Pancreas (tissue), 10 donors: ENCODE results near the gene PTGIS. TPM values are rescaled to one million over a fixed set of nuclear protein-coding genes. Genes with fewer than 3 reads are reported as not detected.

Source experiments
- ATAC-seq, 4 donors: fragments of 200-7000 bp; cut with Tn5 transposase; one replicate each; pipeline versions ENCODE4 v1.8.0 to v1.9.1; 2020; ENCODE audit warnings: mild to moderate bottlenecking in 4 of 4, moderate library complexity in 4 of 4
- DNase-seq, 6 donors: peaks; one replicate each; pipeline ENCODE4 v3.0.0-alpha.2; 2020
- FAIRE-seq: peaks from 2 replicates; lab custom pipeline; 2012; peaks lifted over from hg19 to GRCh38; lab: Jason Lieb, UNC
- H3K27ac ChIP-seq, 4 donors: fragments of 200-600 bp; sonication (generic); 1 replicate in 3 of 4; 2 replicates in 1 of 4; pipeline versions ENCODE4 v1.5.0 to v1.8.0; 2020
- H3K27me3 ChIP-seq, 4 donors: fragments of 200-600 bp; one replicate each; pipeline ENCODE4 v1.8.0; 2021
- H3K36me3 ChIP-seq, 3 donors: fragments of 200-600 bp; sonication (generic) in 1 of 3; one replicate each; pipeline versions ENCODE4 v1.5.0 to v1.8.0; 2020 to 2021
- H3K4me1 ChIP-seq, 3 donors: fragments of 200-600 bp; one replicate each; pipeline ENCODE4 v1.8.0; 2021
- H3K4me3 ChIP-seq, 4 donors: fragments of 200-600 bp; sonication (generic) in 2 of 4; one replicate each; pipeline versions ENCODE4 v1.5.0 to v1.8.0; 2020 to 2021
- H3K9me3 ChIP-seq, 4 donors: fragments of 200-600 bp; one replicate each; pipeline ENCODE4 v1.8.0; 2021
- WGBS, 2 donors: extraction: QIAGEN DNeasy Blood & Tissue Kit; methylation state at CpG; one replicate each; pipeline ENCODE4 v1.1.7; 2013; 5-methylcytosine and 5-hydroxymethylcytosine counted together
- intact Hi-C, 3 donors: fragments of 100-400 bp; cut with DNase I; formaldehyde crosslinking; loops; one replicate each; pipeline versions ENCODE4 v1.11.1 to v1.14.2; 2022
- polyA plus RNA-seq, 2 donors: library from polyadenylated mRNA; stranded (reverse); fragments of 200-250 nt; gene quantifications; one replicate each; pipeline ENCODE4 v1.2.3, GENCODE V29; 2013
- total RNA-seq, 6 donors: library from RNA; stranded (reverse); fragmentation: NEBNext Ultra II Directional in 4 of 6; extraction: Animal tissue kit (Norgen Biotek cat#: 25700) in 4 of 6; gene quantifications; one replicate each; pipeline versions ENCODE4 v1.2.1 to v1.2.4, GENCODE V29; 2021 to 2023
- TF ChIP-seq, protein P1 (sequence below), 4 donors: fragments of 200-600 bp; sonication (generic) in 3 of 4; IDR thresholded peaks; one replicate each; pipeline versions ENCODE4 v1.5.0 to v1.8.0; 2021; ENCODE audit warnings: antibody characterized with exemption in 4 of 4
- donor health status: healthy with polysubstance abuse.
- donor health status: DM: no; HTN: no; CAD: no; lungs with moderate emphysema.
- donor health status: DM: no; HTN: no; CAD: no.
- donor health status: control.
- donor health status: control.
- donor health status: Bipolar disorder and iron deficiency.
- donor health status: DM: yes; HTN: yes; CAD: no.
- donor health status: DM: no; HTN: no; CAD: no.
- donor health status: DM: no; HTN: no; CAD: no.
- donor health status: DM: yes; HTN: yes; CAD: no.

Gene PTGIS
- total and polyA plus RNA-seq, 8 donors, result 1.2 to 16.2 (median 2.9) TPM

DNA sequence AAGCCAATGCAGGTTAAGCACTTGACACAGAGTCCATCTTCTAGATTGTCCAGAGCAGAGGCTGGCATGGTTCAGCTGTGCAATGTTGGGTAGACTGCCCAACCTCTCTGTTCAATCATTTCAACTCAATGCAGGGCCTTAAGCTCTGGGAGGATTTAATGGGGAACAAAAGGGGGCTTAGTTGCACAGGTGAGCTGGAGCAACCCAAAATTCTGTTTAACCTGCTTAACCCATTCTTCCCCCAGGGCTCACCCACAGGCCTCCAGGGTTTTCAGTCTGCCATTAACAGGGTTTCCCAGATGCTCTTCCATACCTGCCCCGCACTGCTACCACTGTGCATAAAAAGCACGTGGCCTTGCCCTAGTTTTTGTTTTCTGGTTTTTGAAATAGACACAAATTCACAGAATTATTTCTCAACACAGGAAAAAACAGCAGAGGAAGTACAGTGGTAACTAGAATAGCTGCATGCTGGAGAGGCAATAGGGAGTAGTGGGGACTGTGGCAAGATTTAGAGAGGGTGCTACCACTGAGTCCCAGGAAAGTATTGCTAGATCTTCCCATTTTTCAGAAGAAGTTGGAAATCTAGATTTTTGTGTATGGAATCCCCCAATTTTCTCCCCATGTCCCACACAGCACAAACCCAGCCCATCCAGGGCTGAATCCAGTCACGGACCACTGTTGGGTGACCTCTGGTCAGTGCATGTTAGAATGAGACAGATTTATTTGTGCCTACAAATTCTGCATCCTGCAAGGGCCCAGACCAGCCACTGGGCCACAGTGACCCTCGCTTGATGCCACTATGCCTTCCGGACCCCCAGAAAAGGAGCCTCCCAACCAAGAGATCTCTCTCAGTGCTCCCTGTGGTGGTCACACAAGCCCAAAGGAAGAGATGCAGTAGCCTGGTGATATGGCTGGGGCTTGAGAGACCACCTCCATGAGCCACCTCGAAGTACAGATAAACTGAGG is 4.6 kb downstream of the PTGIS start:
- peaks cover 0 to 6% (median 0%) of the 10 kb centered on the region in 4 donors for H3K27me3 ChIP-seq
- H3K9me3 ChIP-seq, result no peaks in the 10 kb centered on the region
- TF ChIP-seq, protein P1, sequence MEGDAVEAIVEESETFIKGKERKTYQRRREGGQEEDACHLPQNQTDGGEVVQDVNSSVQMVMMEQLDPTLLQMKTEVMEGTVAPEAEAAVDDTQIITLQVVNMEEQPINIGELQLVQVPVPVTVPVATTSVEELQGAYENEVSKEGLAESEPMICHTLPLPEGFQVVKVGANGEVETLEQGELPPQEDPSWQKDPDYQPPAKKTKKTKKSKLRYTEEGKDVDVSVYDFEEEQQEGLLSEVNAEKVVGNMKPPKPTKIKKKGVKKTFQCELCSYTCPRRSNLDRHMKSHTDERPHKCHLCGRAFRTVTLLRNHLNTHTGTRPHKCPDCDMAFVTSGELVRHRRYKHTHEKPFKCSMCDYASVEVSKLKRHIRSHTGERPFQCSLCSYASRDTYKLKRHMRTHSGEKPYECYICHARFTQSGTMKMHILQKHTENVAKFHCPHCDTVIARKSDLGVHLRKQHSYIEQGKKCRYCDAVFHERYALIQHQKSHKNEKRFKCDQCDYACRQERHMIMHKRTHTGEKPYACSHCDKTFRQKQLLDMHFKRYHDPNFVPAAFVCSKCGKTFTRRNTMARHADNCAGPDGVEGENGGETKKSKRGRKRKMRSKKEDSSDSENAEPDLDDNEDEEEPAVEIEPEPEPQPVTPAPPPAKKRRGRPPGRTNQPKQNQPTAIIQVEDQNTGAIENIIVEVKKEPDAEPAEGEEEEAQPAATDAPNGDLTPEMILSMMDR (IDR thresholded peaks at IDR 0.05), result no peak
- no peak for FAIRE-seq
- 82 to 89% methylated on average over 6 of the region's 6 CpGs for WGBS, 2 donors
- ATAC-seq, result no peak
- H3K27ac ChIP-seq, result no peak overlapping the region
- H3K4me1 ChIP-seq, result peaks cover 0 to 3% (median 0%) of the 10 kb centered on the region in 3 donors
- H3K4me3 ChIP-seq, result no peak overlapping the region
- no peak for DNase-seq
- intact Hi-C loops, result no loop called here
- no peaks in the 10 kb centered on the region for H3K36me3 ChIP-seq

DNA sequence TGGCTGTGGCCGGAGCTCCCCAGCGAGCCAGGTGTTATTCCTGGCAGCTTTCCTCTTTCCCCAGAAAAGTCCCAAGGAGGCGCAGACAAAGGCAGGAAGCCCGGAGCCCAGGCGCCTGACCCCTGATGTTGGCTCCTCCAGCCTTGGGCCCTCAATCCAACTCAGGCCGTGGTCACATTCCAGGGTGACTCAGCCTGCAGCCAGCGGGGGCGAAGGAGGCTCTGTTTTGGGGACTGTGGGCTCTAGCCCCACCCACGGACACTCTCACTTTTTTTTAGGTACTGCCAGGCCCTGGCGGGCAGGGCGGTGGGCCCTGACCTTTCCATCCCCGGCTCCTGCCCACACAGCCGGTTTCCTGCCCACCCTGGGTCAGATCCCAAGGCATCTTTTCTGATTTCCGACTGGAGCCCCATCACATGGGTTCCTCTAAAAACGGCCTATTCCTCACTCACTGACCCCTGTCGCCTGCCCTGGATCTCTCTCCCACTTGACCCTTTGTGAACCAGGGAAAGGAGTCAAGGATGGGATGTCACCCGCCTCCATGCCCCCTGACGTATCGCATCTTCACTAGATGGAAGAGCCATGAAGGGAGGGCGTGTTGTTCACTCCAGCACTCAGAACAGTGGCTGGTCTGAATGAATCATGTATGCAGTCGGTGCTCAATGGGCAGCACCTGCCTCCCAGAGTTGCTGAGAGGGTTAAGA is 5.5 kb downstream of the PTGIS start:
- Histone ChIP-seq H3K36me3 (no peaks in the 10 kb centered on the region), H3K27me3 (peaks cover 0 to 4% (median 0%) of the 10 kb centered on the region in 4 donors), H3K9me3 (no peaks in the 10 kb centered on the region), H3K27ac (no peak overlapping the region), H3K4me1 (peaks cover 0 to 3% (median 0%) of the 10 kb centered on the region in 3 donors), H3K4me3 (no peak overlapping the region)
- TF ChIP-seq, protein P1 (IDR thresholded peaks at IDR 0.05), result no peak
- FAIRE-seq (no peak), DNase-seq (no peak), ATAC-seq (peak in 3 of 4 donors; percentile 56 to 77 (median 58))
- intact Hi-C loops, result no loop called here
- WGBS, 2 donors, result 66 to 68% methylated on average over 21 of the region's 21 CpGs

DNA sequence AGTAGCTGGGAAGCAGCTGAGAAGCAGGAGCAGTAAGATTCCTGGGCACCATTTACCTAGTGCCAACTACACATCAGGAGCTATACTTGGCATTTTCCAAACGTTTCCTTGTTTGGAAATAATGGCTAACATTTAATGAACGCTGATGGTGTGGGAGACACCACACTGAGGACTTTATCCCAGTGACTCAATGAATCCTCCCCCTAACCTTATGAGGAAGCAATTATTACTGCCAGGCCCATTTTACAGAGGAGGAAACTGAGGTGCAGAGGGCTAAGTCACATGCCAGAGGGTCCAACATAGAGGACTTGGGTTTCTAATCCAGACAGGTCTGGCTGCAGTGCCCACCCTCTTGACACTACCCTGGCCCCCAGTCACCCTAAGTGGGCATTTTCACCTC is 6.1 kb downstream of the PTGIS start:
- ATAC-seq (no peak), FAIRE-seq (no peak), DNase-seq (no peak)
- no peaks in the 10 kb centered on the region for H3K9me3 ChIP-seq
- TF ChIP-seq, protein P1 (IDR thresholded peaks at IDR 0.05), result no peak
- peaks cover 0 to 3% (median 0%) of the 10 kb centered on the region in 3 donors for H3K4me1 ChIP-seq
- intact Hi-C loops, result no loop called here
- H3K27me3 ChIP-seq, result no peaks in the 10 kb centered on the region
- H3K27ac ChIP-seq, result no peak overlapping the region
- H3K4me3 ChIP-seq, result no peak overlapping the region
- 35 to 51% methylated on average over 2 of the region's 2 CpGs for WGBS, 2 donors
- H3K36me3 ChIP-seq, result no peaks in the 10 kb centered on the region

GRCh38 chr20:49561256-49561655 is 6.7 kb downstream of the PTGIS start:
- FAIRE-seq (no peak), DNase-seq (no peak), ATAC-seq (no peak)
- Histone ChIP-seq H3K9me3 (no peaks in the 10 kb centered on the region), H3K36me3 (no peaks in the 10 kb centered on the region), H3K27ac (no peak overlapping the region), H3K4me1 (peaks cover 0 to under 1% (median 0%) of the 10 kb centered on the region in 3 donors), H3K27me3 (no peaks in the 10 kb centered on the region), H3K4me3 (no peak overlapping the region)
- intact Hi-C loops, result no loop called here
- TF ChIP-seq, protein P1 (IDR thresholded peaks at IDR 0.05), result no peak
- WGBS, 2 donors, result 82 to 90% methylated on average over 4 of the region's 4 CpGs
